ENCODE measurements around the gene GMDS.

Gene GMDS

GRCh38 chr6:1624058-1624850 lies 621.2 kb downstream of the GMDS start:
- H3K27me3 ChIP-seq (ENCODE audit: control insufficient read depth in 1 of 2, insufficient read depth in 1 of 2, low read length in 2 of 2): peaks cover 50 to 63% of the 10 kb centered on the region in 2 experiments
- no peak overlapping the region for H3K4ac ChIP-seq (ENCODE audit: low read depth in 1 of 2, low read length in 2 of 2)
- WGBS: 2% methylated on average over 40 of the region's 66 CpGs
- no peak for DNase-seq
- peak overlapping the region; percentile 97 for H3K4me2 ChIP-seq (ENCODE audit: low read length, poor library complexity, severe bottlenecking)
- H3K4me1 ChIP-seq (ENCODE audit: control insufficient read depth, insufficient read depth, low read depth, low read length): peaks cover 30% of the 10 kb centered on the region
- H3K9me3 ChIP-seq (ENCODE audit: control insufficient read depth, low read length): no peaks in the 10 kb centered on the region
- peak overlapping the region; percentile 80 for H3K9ac ChIP-seq (ENCODE audit: low read length)
- H2BK120ac ChIP-seq (ENCODE audit: low read depth, low read length): no peak overlapping the region
- no peak overlapping the region for H3K23ac ChIP-seq (ENCODE audit: low read length in 2 of 2)
- H2BK15ac ChIP-seq (ENCODE audit: low read depth, poor library complexity, severe bottlenecking): no peak overlapping the region
- H3K14ac ChIP-seq (ENCODE audit: low read length in 2 of 2): no peak overlapping the region
- H2BK5ac ChIP-seq (ENCODE audit: low read depth, low read length, poor library complexity, severe bottlenecking): no peak overlapping the region
- no peak overlapping the region for H3K18ac ChIP-seq (ENCODE audit: low read depth in 1 of 2, low read length in 2 of 2)
- H4K91ac ChIP-seq (ENCODE audit: low read length): no peak overlapping the region
- H4K8ac ChIP-seq (ENCODE audit: low read length): no peak overlapping the region
- H3K27ac ChIP-seq (ENCODE audit: low read length, poor library complexity, severe bottlenecking): no peak overlapping the region
- H2AFZ ChIP-seq (ENCODE audit: low read depth, low read length): no peak overlapping the region
- H2AK5ac ChIP-seq (ENCODE audit: low read length, severe bottlenecking): no peak overlapping the region
- H2BK12ac ChIP-seq (ENCODE audit: low read length in 2 of 2): no peak overlapping the region
- peaks cover 0 to 24% of the 10 kb centered on the region in 2 experiments for H3K36me3 ChIP-seq (ENCODE audit: control insufficient read depth in 1 of 2, insufficient read depth in 2 of 2, low read depth in 1 of 2, low read length in 2 of 2)
- no peaks in the 10 kb centered on the region for H3K79me1 ChIP-seq (replicated peaks; ENCODE audit: low read length, poor library complexity, severe bottlenecking)
- H3K4me3 ChIP-seq (ENCODE audit: insufficient read depth in 1 of 2, low read depth in 1 of 2, low read length in 2 of 2): peak overlapping the region; percentile 59 to 86

GRCh38 chr6:1623769-1624057 lies 621.7 kb downstream of the GMDS start:
- H2BK15ac ChIP-seq (ENCODE audit: low read depth, poor library complexity, severe bottlenecking): no peak overlapping the region
- H2BK12ac ChIP-seq (ENCODE audit: low read length in 2 of 2): no peak overlapping the region
- H3K4me3 ChIP-seq (ENCODE audit: insufficient read depth in 1 of 2, low read depth in 1 of 2, low read length in 2 of 2): peak overlapping the region in 1 of 2 experiments; percentile 59
- H3K23ac ChIP-seq (ENCODE audit: low read length in 2 of 2): no peak overlapping the region
- H2AFZ ChIP-seq (ENCODE audit: low read depth, low read length): no peak overlapping the region
- H4K8ac ChIP-seq (ENCODE audit: low read length): no peak overlapping the region
- peak overlapping the region; percentile 97 for H3K4me2 ChIP-seq (ENCODE audit: low read length, poor library complexity, severe bottlenecking)
- H3K18ac ChIP-seq (ENCODE audit: low read depth in 1 of 2, low read length in 2 of 2): no peak overlapping the region
- no peak overlapping the region for H2BK5ac ChIP-seq (ENCODE audit: low read depth, low read length, poor library complexity, severe bottlenecking)
- peaks cover 31% of the 10 kb centered on the region for H3K4me1 ChIP-seq (ENCODE audit: control insufficient read depth, insufficient read depth, low read depth, low read length)
- no peak overlapping the region for H3K14ac ChIP-seq (ENCODE audit: low read length in 2 of 2)
- 6% methylated on average over 12 of the region's 12 CpGs for WGBS
- DNase-seq: no peak
- H3K9me3 ChIP-seq (ENCODE audit: control insufficient read depth, low read length): no peaks in the 10 kb centered on the region
- H3K36me3 ChIP-seq (ENCODE audit: control insufficient read depth in 1 of 2, insufficient read depth in 2 of 2, low read depth in 1 of 2, low read length in 2 of 2): peaks cover 0 to 26% of the 10 kb centered on the region in 2 experiments
- H3K4ac ChIP-seq (ENCODE audit: low read depth in 1 of 2, low read length in 2 of 2): no peak overlapping the region
- H3K27ac ChIP-seq (ENCODE audit: low read length, poor library complexity, severe bottlenecking): no peak overlapping the region
- H3K79me1 ChIP-seq (replicated peaks; ENCODE audit: low read length, poor library complexity, severe bottlenecking): no peaks in the 10 kb centered on the region
- peaks cover 50 to 64% of the 10 kb centered on the region in 2 experiments for H3K27me3 ChIP-seq (ENCODE audit: control insufficient read depth in 1 of 2, insufficient read depth in 1 of 2, low read length in 2 of 2)
- no peak overlapping the region for H2BK120ac ChIP-seq (ENCODE audit: low read depth, low read length)
- H2AK5ac ChIP-seq (ENCODE audit: low read length, severe bottlenecking): no peak overlapping the region
- H4K91ac ChIP-seq (ENCODE audit: low read length): no peak overlapping the region
- H3K9ac ChIP-seq (ENCODE audit: low read length): no peak overlapping the region

- Histone ChIP-seq H2AK5ac (ENCODE audit: low read length, severe bottlenecking) (no peak overlapping the region), H3K4me1 (ENCODE audit: control insufficient read depth, insufficient read depth, low read depth, low read length) (peaks cover 33% of the 10 kb centered on the region), H3K36me3 (ENCODE audit: control insufficient read depth in 1 of 2, insufficient read depth in 2 of 2, low read depth in 1 of 2, low read length in 2 of 2) (peaks cover 0 to 29% of the 10 kb centered on the region in 2 experiments), H3K27ac (ENCODE audit: low read length, poor library complexity, severe bottlenecking) (no peak overlapping the region), H3K4me2 (ENCODE audit: low read length, poor library complexity, severe bottlenecking) (no peak overlapping the region), H3K23ac (ENCODE audit: low read length in 2 of 2) (no peak overlapping the region), H3K9ac (ENCODE audit: low read length) (no peak overlapping the region), H3K4me3 (ENCODE audit: insufficient read depth in 1 of 2, low read depth in 1 of 2, low read length in 2 of 2) (no peak overlapping the region), H4K91ac (ENCODE audit: low read length) (no peak overlapping the region), H2BK5ac (ENCODE audit: low read depth, low read length, poor library complexity, severe bottlenecking) (no peak overlapping the region), H4K8ac (ENCODE audit: low read length) (no peak overlapping the region), H3K27me3 (ENCODE audit: control insufficient read depth in 1 of 2, insufficient read depth in 1 of 2, low read length in 2 of 2) (peaks cover 51 to 63% of the 10 kb centered on the region in 2 experiments), H3K79me1 (replicated peaks; ENCODE audit: low read length, poor library complexity, severe bottlenecking) (no peaks in the 10 kb centered on the region), H3K4ac (ENCODE audit: low read depth in 1 of 2, low read length in 2 of 2) (no peak overlapping the region), H3K9me3 (ENCODE audit: control insufficient read depth, low read length) (no peaks in the 10 kb centered on the region), H2BK15ac (ENCODE audit: low read depth, poor library complexity, severe bottlenecking) (no peak overlapping the region), H2BK12ac (ENCODE audit: low read length in 2 of 2) (no peak overlapping the region), H3K14ac (ENCODE audit: low read length in 2 of 2) (no peak overlapping the region), H2AFZ (ENCODE audit: low read depth, low read length) (no peak overlapping the region), H2BK120ac (ENCODE audit: low read depth, low read length) (no peak overlapping the region), H3K18ac (ENCODE audit: low read depth in 1 of 2, low read length in 2 of 2) (no peak overlapping the region)
- 47% methylated on average over 7 of the region's 8 CpGs for WGBS
- no peak for DNase-seq
These were observed 622.3 kb downstream of the GMDS start for GRCh38 chr6:1622851-1623768.

- Histone ChIP-seq H3K36me3 (ENCODE audit: control insufficient read depth in 1 of 2, insufficient read depth in 2 of 2, low read depth in 1 of 2, low read length in 2 of 2) (peaks cover 0 to 30% of the 10 kb centered on the region in 2 experiments), H3K9ac (ENCODE audit: low read length) (no peak overlapping the region), H3K23ac (ENCODE audit: low read length in 2 of 2) (no peak overlapping the region), H2AK5ac (ENCODE audit: low read length, severe bottlenecking) (no peak overlapping the region), H3K27ac (ENCODE audit: low read length, poor library complexity, severe bottlenecking) (no peak overlapping the region), H2BK12ac (ENCODE audit: low read length in 2 of 2) (no peak overlapping the region), H3K4me2 (ENCODE audit: low read length, poor library complexity, severe bottlenecking) (no peak overlapping the region), H3K4me3 (ENCODE audit: insufficient read depth in 1 of 2, low read depth in 1 of 2, low read length in 2 of 2) (no peak overlapping the region), H4K8ac (ENCODE audit: low read length) (no peak overlapping the region), H4K91ac (ENCODE audit: low read length) (no peak overlapping the region), H3K14ac (ENCODE audit: low read length in 2 of 2) (no peak overlapping the region), H3K18ac (ENCODE audit: low read depth in 1 of 2, low read length in 2 of 2) (no peak overlapping the region), H3K4me1 (ENCODE audit: control insufficient read depth, insufficient read depth, low read depth, low read length) (peaks cover 34% of the 10 kb centered on the region), H2BK5ac (ENCODE audit: low read depth, low read length, poor library complexity, severe bottlenecking) (no peak overlapping the region), H3K4ac (ENCODE audit: low read depth in 1 of 2, low read length in 2 of 2) (no peak overlapping the region), H2AFZ (ENCODE audit: low read depth, low read length) (no peak overlapping the region), H2BK120ac (ENCODE audit: low read depth, low read length) (no peak overlapping the region), H3K79me1 (replicated peaks; ENCODE audit: low read length, poor library complexity, severe bottlenecking) (no peaks in the 10 kb centered on the region), H2BK15ac (ENCODE audit: low read depth, poor library complexity, severe bottlenecking) (peak overlapping the region; percentile 8), H3K9me3 (ENCODE audit: control insufficient read depth, low read length) (no peaks in the 10 kb centered on the region), H3K27me3 (ENCODE audit: control insufficient read depth in 1 of 2, insufficient read depth in 1 of 2, low read length in 2 of 2) (peaks cover 47 to 56% of the 10 kb centered on the region in 2 experiments)
- no peak for DNase-seq
- WGBS: 58% methylated on average over 15 of the region's 15 CpGs
These were observed 623.1 kb downstream of the GMDS start for GRCh38 chr6:1622220-1622850.

Data from mesenchymal stem cell (in vitro differentiated cells and primary cell).